Liver (tissue), 9 donors: ENCODE results near the gene SNRNP48. TPM values are rescaled to one million over a fixed set of nuclear protein-coding genes. Genes with fewer than 3 reads are reported as not detected.

Experiments used
- DNase-seq: peaks from one replicate; pipeline ENCODE4 v3.0.0-alpha.2; 2017; ENCODE audit warnings: low spot score
- H3K27ac ChIP-seq, 2 donors: one replicate each; pipeline ENCODE4 v1.7.0; 2013; ENCODE audit warnings: inconsistent platforms in 2 of 2, low read length in 2 of 2, control low read depth in 1 of 2, low read depth in 1 of 2, mild to moderate bottlenecking in 1 of 2
- H3K27me3 ChIP-seq, 4 donors: one replicate each; pipeline versions ENCODE4 v1.6.1 to v1.7.0; 2013; ENCODE audit warnings: low read length in 3 of 4, inconsistent platforms in 1 of 4, mild to moderate bottlenecking in 1 of 4, moderate library complexity in 1 of 4; ENCODE audit not compliant: control insufficient read depth in 4 of 4, insufficient read depth in 4 of 4
- H3K36me3 ChIP-seq, 4 donors: one replicate each; pipeline versions ENCODE4 v1.6.1 to v1.7.0; 2013; ENCODE audit warnings: low read length in 3 of 4, mild to moderate bottlenecking in 3 of 4, low read depth in 1 of 4, moderate library complexity in 1 of 4; ENCODE audit not compliant: control insufficient read depth in 4 of 4, insufficient read depth in 3 of 4
- H3K4me1 ChIP-seq, 4 donors: one replicate each; pipeline versions ENCODE4 v1.6.1 to v1.7.0; 2013; ENCODE audit warnings: low read length in 3 of 4, mild to moderate bottlenecking in 3 of 4, moderate library complexity in 1 of 4; ENCODE audit not compliant: control insufficient read depth in 4 of 4, insufficient read depth in 4 of 4
- H3K4me3 ChIP-seq, 3 donors: one replicate each; pipeline versions ENCODE4 v1.6.1 to v1.7.0; 2013; ENCODE audit warnings: low read length in 3 of 3, control low read depth in 1 of 3, low read depth in 1 of 3, mild to moderate bottlenecking in 1 of 3
- H3K9ac ChIP-seq, 2 donors: one replicate each; pipeline ENCODE4 v1.7.0; 2013; ENCODE audit warnings: low read length in 2 of 2, mild to moderate bottlenecking in 2 of 2, moderate library complexity in 2 of 2, control low read depth in 1 of 2, low read depth in 1 of 2
- H3K9me3 ChIP-seq, 4 donors: one replicate each; pipeline versions ENCODE4 v1.6.1 to v1.7.0; 2013; ENCODE audit warnings: low read length in 3 of 4; ENCODE audit not compliant: control insufficient read depth in 4 of 4
- FOXA1 ChIP-seq: IDR thresholded peaks from 2 replicates; pipeline ENCODE4 v1.6.1; 2016; ENCODE audit warnings: antibody characterized with exemption
- FOXA2 ChIP-seq: IDR thresholded peaks from 2 replicates; pipeline ENCODE4 v1.6.1; 2016; ENCODE audit warnings: antibody characterized with exemption
- GABPA ChIP-seq, 2 donors: IDR thresholded peaks in 1 of 2; conservative IDR thresholded peaks in 1 of 2; 2 replicates each; pipeline ENCODE4 v1.6.1; 2016; ENCODE audit warnings: antibody characterized with exemption in 2 of 2, mild to moderate bottlenecking in 1 of 2, moderate library complexity in 1 of 2
- HNF4A ChIP-seq, 2 donors: conservative IDR thresholded peaks; 2 replicates each; pipeline ENCODE4 v1.6.1; 2016; ENCODE audit warnings: antibody characterized with exemption in 2 of 2, mild to moderate bottlenecking in 2 of 2
- HNF4G ChIP-seq: IDR thresholded peaks from 2 replicates; pipeline ENCODE4 v1.6.1; 2016; ENCODE audit warnings: antibody characterized with exemption
- JUND ChIP-seq, 2 donors: IDR thresholded peaks; 2 replicates each; pipeline ENCODE4 v1.6.1; 2016; ENCODE audit warnings: antibody characterized with exemption in 2 of 2
- NR2F2 ChIP-seq: IDR thresholded peaks from 2 replicates; pipeline ENCODE4 v1.6.1; 2016; ENCODE audit warnings: antibody characterized with exemption
- RAD21 ChIP-seq, 2 donors: IDR thresholded peaks; 2 replicates each; pipeline ENCODE4 v1.6.1; 2016; ENCODE audit warnings: antibody characterized with exemption in 2 of 2, mild to moderate bottlenecking in 2 of 2
- RXRA ChIP-seq, 2 donors: IDR thresholded peaks; 2 replicates each; pipeline ENCODE4 v1.6.1; 2017 to 2018; ENCODE audit warnings: antibody characterized with exemption in 2 of 2, mild to moderate bottlenecking in 1 of 2
- SP1 ChIP-seq: IDR thresholded peaks from 2 replicates; pipeline ENCODE4 v1.6.1; 2018; ENCODE audit warnings: antibody characterized with exemption, mild to moderate bottlenecking
- TAF1 ChIP-seq: conservative IDR thresholded peaks from 2 replicates; pipeline ENCODE4 v1.6.1; 2016; ENCODE audit warnings: antibody characterized with exemption, mild to moderate bottlenecking
- YY1 ChIP-seq: IDR thresholded peaks from 2 replicates; pipeline ENCODE4 v1.6.1; 2016; ENCODE audit warnings: antibody characterized with exemption, mild to moderate bottlenecking
- WGBS: extraction: QIAGEN DNeasy Blood & Tissue Kit; methylation state at CpG from one replicate; pipeline ENCODE4 v1.1.7; 2013; 5-methylcytosine and 5-hydroxymethylcytosine counted together
- polyA plus RNA-seq, 2 donors: library from polyadenylated mRNA; stranded (reverse) in 1 of 2; unstranded in 1 of 2; fragments of 200-250 nt in 1 of 2; fragments of >200 nt in 1 of 2; fragmentation: Nextera tagmentation in 1 of 2; extraction: Ambion mirVana in 1 of 2; gene quantifications; one replicate each; pipeline versions ENCODE4 v1.2.1 to v1.2.3, GENCODE V29; 2013 to 2015
- total RNA-seq, 2 donors: library from RNA; depleted of rRNA; stranded (reverse); fragments of >200 nt; gene quantifications; one replicate each; pipeline ENCODE4 v1.2.3, GENCODE V29; 2014
- TF ChIP-seq, protein P1 (sequence below): fragments of 150-350 bp; IDR thresholded peaks from 2 replicates; pipeline ENCODE4 v1.5.1; 2017; ENCODE audit warnings: improper control_type of control experiment, low read depth, low read length; ENCODE audit not compliant: missing input control
- TF ChIP-seq, protein P2 (sequence below): IDR thresholded peaks from 2 replicates; pipeline ENCODE4 v1.6.1; 2016; ENCODE audit warnings: antibody characterized with exemption
- TF ChIP-seq, protein P3 (sequence below): IDR thresholded peaks from 2 replicates; pipeline ENCODE4 v1.6.1; 2016; ENCODE audit warnings: antibody characterized with exemption
- TF ChIP-seq, protein P4 (sequence below): IDR thresholded peaks from 2 replicates; pipeline ENCODE4 v1.6.1; 2016; ENCODE audit warnings: antibody characterized with exemption
- TF ChIP-seq, protein P5 (sequence below): IDR thresholded peaks from 2 replicates; pipeline ENCODE4 v1.6.1; 2016; ENCODE audit warnings: antibody characterized with exemption, mild to moderate bottlenecking
- donor health status: healthy.
- donor health status: healthy.
- donor health status: healthy.
- donor health status: healthy.
- donor health status: healthy.

Gene SNRNP48
- total and polyA plus RNA-seq, 4 donors = 5.0 to 9.7 (median 8.4) TPM

DNA sequence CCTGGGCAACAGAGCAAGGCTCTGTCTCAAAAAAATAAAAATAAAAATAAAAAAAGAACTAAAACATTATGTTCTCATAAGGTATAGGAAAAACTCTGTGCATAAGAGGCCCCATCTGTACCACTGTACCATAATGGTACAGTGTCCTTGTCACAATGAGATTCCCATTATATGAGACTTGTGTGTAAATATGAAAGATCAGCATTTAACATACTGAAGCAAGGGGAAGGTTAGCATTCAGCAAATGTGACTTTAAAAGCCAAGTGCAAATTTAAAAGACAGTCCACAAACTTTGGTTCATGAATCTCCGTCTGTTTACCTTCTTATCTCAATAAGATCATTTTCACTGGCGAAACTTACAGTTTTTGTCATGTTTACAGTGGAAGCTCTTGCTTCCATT lies 32.3 kb upstream of the SNRNP48 start:
- Histone ChIP-seq H3K4me1 (peaks cover 4 to 48% (median 26%) of the 10 kb centered on the region in 4 donors), H3K4me3 (no peak overlapping the region), H3K27me3 (no peaks in the 10 kb centered on the region), H3K9ac (no peak overlapping the region), H3K27ac (no peak overlapping the region), H3K36me3 (peaks cover 0 to 7% (median 7%) of the 10 kb centered on the region in 4 donors), H3K9me3 (no peaks in the 10 kb centered on the region)
- DNase-seq = no peak
- TF ChIP-seq, protein P1, sequence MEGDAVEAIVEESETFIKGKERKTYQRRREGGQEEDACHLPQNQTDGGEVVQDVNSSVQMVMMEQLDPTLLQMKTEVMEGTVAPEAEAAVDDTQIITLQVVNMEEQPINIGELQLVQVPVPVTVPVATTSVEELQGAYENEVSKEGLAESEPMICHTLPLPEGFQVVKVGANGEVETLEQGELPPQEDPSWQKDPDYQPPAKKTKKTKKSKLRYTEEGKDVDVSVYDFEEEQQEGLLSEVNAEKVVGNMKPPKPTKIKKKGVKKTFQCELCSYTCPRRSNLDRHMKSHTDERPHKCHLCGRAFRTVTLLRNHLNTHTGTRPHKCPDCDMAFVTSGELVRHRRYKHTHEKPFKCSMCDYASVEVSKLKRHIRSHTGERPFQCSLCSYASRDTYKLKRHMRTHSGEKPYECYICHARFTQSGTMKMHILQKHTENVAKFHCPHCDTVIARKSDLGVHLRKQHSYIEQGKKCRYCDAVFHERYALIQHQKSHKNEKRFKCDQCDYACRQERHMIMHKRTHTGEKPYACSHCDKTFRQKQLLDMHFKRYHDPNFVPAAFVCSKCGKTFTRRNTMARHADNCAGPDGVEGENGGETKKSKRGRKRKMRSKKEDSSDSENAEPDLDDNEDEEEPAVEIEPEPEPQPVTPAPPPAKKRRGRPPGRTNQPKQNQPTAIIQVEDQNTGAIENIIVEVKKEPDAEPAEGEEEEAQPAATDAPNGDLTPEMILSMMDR = no peak
- TF ChIP-seq FOXA2 (no peak), JUND (IDR thresholded peaks at IDR 0.05) (no peak), YY1 (no peak), NR2F2 (no peak), RXRA (IDR thresholded peaks at IDR 0.05) (no peak), GABPA (IDR thresholded peaks at IDR 0.05 in 1 of 2, conservative IDR thresholded peaks at IDR 0.05 in 1 of 2) (no peak), TAF1 (no peak), FOXA1 (no peak), HNF4A (conservative IDR thresholded peaks at IDR 0.05) (no peak), HNF4G (no peak), RAD21 (IDR thresholded peaks at IDR 0.05) (no peak), SP1 (no peak)
- TF ChIP-seq, protein P2, sequence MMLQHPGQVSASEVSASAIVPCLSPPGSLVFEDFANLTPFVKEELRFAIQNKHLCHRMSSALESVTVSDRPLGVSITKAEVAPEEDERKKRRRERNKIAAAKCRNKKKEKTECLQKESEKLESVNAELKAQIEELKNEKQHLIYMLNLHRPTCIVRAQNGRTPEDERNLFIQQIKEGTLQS = no peak
- TF ChIP-seq, protein P3, sequence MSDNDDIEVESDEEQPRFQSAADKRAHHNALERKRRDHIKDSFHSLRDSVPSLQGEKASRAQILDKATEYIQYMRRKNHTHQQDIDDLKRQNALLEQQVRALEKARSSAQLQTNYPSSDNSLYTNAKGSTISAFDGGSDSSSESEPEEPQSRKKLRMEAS = no peak
- TF ChIP-seq, protein P4, sequence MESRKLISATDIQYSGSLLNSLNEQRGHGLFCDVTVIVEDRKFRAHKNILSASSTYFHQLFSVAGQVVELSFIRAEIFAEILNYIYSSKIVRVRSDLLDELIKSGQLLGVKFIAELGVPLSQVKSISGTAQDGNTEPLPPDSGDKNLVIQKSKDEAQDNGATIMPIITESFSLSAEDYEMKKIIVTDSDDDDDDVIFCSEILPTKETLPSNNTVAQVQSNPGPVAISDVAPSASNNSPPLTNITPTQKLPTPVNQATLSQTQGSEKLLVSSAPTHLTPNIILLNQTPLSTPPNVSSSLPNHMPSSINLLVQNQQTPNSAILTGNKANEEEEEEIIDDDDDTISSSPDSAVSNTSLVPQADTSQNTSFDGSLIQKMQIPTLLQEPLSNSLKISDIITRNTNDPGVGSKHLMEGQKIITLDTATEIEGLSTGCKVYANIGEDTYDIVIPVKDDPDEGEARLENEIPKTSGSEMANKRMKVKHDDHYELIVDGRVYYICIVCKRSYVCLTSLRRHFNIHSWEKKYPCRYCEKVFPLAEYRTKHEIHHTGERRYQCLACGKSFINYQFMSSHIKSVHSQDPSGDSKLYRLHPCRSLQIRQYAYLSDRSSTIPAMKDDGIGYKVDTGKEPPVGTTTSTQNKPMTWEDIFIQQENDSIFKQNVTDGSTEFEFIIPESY = no peak
- TF ChIP-seq, protein P5, sequence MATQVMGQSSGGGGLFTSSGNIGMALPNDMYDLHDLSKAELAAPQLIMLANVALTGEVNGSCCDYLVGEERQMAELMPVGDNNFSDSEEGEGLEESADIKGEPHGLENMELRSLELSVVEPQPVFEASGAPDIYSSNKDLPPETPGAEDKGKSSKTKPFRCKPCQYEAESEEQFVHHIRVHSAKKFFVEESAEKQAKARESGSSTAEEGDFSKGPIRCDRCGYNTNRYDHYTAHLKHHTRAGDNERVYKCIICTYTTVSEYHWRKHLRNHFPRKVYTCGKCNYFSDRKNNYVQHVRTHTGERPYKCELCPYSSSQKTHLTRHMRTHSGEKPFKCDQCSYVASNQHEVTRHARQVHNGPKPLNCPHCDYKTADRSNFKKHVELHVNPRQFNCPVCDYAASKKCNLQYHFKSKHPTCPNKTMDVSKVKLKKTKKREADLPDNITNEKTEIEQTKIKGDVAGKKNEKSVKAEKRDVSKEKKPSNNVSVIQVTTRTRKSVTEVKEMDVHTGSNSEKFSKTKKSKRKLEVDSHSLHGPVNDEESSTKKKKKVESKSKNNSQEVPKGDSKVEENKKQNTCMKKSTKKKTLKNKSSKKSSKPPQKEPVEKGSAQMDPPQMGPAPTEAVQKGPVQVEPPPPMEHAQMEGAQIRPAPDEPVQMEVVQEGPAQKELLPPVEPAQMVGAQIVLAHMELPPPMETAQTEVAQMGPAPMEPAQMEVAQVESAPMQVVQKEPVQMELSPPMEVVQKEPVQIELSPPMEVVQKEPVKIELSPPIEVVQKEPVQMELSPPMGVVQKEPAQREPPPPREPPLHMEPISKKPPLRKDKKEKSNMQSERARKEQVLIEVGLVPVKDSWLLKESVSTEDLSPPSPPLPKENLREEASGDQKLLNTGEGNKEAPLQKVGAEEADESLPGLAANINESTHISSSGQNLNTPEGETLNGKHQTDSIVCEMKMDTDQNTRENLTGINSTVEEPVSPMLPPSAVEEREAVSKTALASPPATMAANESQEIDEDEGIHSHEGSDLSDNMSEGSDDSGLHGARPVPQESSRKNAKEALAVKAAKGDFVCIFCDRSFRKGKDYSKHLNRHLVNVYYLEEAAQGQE = no peak
- WGBS = 64% methylated on average over 2 of the region's 2 CpGs

DNA sequence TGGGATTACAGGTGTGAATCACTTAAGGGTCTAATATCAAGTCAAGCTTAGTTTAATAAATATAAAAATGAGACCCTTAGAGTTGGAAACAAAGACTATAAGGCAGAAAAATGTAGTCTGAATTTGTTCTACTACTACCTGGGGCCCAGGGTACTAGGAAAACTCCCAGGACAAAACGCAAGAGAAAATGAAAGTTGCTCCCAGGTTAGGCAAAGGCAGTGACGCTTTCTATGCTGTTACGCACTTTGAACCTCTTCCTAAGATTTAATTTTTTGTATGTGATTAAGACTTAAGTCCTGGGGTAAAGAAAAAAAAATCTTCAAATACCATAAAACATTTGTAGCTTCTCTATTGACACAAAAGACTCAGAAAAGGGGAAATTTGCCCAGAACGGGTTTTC lies 31.2 kb upstream of the SNRNP48 start:
- no peak overlapping the region for H3K4me3 ChIP-seq
- H3K27ac ChIP-seq = peak overlapping the region; percentile 48 to 75
- no peaks in the 10 kb centered on the region for H3K9me3 ChIP-seq
- peaks cover 2 to 47% (median 27%) of the 10 kb centered on the region in 4 donors for H3K4me1 ChIP-seq
- DNase-seq = no peak
- 43% methylated on average over 4 of the region's 4 CpGs for WGBS
- H3K9ac ChIP-seq = peak overlapping the region in 1 of 2 donors; percentile 52
- H3K36me3 ChIP-seq = peaks cover 0 to 17% (median 10%) of the 10 kb centered on the region in 4 donors
- no peak for TF ChIP-seq YY1
- TF ChIP-seq TAF1 = no peak
- TF ChIP-seq FOXA1 = no peak
- no peak for TF ChIP-seq RXRA (IDR thresholded peaks at IDR 0.05)
- peak; percentile 29 to 34 for TF ChIP-seq HNF4A (conservative IDR thresholded peaks at IDR 0.05)
- no peaks in the 10 kb centered on the region for H3K27me3 ChIP-seq
